HG03460 (cell line): ENCODE results near the gene IL13.
A peak's percentile ranks its signal among the peaks of the same experiment; 100 is the strongest.

Experiments used
- ATAC-seq: cut with Tn5 transposase; IDR thresholded peaks from one replicate; pipeline ENCODE4 v1.9.1; 2021; ENCODE audit not compliant: unreplicated experiment

IL13 gene

GRCh38 chr5:132655821-132656773, 1.9 kb upstream of the IL13 start:
- ATAC-seq = no peak

GRCh38 chr5:132656774-132657355, 1.1 kb upstream of the IL13 start:
- ATAC-seq = no peak

DNA sequence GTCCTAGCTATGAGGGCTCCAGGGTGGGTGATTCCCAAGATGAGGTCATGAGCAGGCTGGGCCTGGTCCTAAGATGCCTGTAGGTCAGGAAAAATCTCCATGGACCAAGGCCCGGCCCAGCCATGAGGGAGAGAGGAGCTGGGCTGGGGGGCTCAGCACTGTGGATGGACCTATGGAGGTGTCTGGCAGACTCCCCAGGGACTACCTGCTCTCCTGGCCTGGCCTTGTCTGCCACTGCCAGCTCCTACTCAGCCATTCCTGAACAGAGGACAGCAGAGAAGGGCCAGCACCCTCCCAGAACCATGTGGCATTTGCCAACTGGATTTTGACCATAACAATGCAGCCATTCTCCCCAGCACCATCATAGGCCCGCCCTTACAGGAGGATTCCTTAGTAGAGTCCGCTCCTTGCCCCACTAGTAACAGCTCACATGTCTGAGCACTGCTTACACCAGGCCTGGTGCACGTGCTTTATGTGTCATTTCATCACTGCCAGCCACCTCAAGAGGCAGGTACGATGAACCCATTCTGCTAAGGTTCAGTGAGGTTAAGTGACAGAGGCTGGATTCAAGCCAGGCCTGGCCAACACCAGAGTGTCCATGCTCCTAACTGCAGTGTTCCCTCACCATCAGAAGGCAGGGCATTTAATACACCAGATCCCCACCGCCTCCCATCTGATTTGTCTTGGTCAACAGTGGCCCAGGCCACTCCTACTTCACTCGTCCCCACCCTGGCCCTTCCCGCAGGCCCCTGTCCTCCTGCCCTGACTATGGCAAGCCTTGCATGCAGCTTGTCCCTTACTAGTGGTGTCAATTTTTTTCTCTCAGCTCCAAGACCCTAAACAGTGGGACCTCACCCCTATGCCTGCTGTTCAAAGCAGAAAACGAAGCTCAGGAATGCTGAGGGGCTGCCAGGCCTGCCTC, 669 bp downstream of the IL13 start:
- ATAC-seq = no peak

GRCh38 chr5:132659598-132660493, 1.9 kb downstream of the IL13 start:
- no peak for ATAC-seq

DNA sequence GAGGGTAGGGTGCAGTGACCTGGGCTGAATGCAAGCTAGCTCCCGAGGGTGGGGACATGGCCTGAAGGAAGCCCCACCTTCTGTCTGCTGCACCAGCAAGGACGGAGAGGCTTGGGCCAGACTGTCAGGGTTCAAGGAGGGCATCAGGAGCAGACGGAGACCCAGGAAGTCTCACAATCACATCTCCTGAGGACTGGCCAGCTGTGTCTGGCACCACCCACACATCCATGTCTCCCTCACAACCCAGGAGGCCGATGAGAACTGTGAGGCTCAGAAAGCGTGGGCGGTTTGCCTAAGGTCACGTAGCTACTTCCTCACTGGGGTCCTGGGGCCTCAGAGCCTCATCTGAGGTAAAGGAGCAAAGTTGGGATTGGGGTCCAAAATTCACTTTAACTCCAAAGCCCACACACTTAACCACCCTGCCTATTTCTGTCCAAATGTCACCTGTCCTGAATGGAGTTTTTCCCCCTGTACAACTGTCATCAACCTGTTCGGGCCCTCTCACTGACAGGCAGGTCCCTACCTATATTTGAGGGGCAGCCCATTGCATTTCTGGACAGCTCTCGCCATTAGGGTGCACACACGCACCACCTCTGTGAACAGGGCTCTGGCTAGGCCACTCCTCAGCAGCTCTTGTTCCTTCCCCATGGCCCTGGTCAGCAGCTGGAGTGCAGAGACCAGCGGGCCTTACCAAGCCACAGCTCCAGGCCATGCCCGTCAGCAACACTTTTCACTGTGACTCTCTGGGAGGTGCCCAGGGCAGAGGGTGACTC, 3.4 kb downstream of the IL13 start:
- ATAC-seq = no peak

DNA sequence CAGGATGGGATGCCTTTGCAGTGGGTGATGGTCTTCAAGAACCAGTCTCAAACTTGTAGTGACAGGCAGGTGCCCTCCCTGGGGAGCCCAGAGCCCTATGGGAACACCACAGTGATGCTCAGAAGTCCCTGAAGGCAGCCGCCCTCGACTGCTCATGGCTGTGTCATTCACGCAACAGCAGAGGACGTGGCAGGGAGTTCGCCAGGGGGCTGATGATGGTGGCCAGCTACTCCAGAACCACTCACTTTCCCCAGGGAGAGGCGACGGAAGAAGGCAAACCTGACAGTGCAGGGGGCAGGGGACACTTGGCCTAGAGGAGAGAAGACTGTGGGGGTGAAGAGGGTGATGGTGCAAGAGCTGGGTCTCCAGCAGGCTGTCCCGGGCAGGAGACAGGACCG, 4.0 kb downstream of the IL13 start:
- no peak for ATAC-seq

DNA sequence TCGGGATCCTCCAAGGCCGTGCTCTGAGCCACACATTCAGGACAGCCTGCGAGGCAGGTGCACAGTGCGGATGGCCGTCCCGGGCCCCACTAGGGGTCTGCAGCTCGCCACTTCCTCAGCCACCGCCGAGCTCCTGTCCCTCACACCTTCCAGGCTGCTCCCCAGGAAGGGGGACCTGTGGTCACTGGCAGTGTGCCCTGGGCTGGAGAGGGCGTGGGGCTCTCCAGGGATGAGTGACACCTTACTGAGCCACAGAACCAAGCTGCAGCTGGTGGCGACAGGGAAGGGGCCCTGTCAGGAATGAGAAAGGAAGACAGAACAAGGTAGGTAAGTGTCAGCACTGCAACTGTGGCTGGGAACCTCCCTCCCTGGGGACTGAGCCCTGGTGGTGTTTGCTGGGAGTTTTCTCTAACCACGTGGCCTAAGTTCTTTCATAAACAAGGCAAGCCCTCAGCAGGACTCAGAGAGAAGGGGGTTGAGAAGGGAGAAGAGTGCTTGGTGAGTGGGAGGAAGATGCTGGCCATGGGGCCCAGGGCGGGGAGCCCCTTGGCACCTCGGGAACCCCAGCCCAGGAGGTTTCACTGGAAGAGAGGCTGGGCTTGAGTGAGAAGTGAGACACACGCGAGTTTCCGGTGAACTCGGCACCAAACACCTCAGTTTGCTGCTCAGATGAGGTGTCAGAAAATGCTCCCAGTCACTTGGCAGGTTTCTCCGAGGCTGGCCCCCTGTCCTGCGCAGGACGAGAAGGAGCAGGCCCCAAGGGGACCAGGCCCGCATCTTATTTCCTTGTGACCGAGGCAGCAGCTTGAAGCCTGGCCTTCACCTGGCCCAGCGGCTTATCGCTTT, 5.2 kb downstream of the IL13 start:
- peak; percentile 52 for ATAC-seq

DNA sequence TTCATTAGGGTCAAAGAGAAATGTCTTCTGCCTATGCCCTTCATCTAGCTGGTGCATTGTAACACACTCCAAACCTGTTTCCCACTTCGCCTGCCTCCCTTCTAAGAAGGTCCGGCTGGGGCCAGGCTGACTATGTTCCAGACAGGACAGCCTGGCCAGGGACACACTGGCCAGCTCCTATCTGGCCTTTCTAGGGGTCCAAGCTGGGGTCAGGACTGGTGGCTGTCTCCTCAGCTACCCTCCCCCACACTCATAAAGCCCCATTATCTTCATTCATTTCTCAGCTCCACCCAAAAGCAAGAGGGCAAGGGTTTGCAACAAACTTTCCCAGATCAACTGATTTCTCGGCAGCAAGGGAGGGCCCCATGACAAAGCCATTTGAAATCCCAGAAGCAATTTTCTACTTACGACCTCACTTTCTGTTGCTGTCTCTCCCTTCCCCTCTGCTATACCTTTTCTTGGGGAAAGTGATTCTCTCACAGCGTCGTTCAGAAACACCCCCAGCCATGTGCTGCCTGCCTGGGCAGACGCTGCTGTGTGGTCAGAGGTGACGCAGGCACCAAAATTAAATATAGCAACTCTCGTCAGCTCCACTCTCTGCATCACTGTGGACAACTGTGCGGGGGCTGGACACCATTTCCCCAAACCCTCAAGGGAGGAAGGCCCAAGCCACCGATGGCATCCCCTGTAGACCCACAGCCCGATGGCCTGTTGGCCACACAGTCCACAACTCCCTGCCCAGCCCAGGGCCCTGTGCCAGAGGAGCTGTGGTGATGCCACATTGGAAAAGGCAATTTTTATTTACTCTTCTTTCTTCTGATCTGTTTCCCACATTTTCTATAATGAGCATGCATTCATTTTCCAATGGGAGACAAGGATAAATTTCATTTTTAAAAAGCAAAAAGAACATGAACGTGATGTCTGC, 6.1 kb downstream of the IL13 start:
- ATAC-seq = peak; percentile 36

DNA sequence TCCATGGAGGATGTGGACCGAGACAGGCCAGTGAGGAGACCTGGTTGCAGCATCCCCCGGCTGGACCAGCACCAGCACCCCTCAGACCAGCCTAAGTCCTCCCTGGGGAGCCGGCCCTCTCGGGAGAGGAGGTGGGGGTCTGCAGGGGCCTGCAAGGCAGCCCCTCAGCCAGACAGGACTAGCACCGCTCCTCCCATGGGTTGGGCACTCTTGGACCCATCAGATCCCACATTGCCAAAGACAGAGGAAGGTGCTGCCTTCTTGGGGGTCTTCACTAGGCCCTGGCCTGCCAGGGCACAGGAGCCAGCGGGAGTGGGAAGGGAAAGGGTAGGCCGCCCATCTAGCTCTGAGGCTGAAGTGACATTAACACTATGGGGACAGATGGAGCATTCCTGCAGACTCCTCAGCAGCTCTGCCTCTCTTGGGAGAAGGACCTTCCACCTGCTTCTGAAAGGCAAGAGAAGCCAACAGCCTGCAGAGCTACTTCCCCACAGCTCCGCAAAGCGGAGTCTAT, 6.8 kb downstream of the IL13 start:
- no peak for ATAC-seq

GRCh38 chr5:132665574-132666080, 7.7 kb downstream of the IL13 start:
- no peak for ATAC-seq

GRCh38 chr5:132666310-132667123, 8.5 kb downstream of the IL13 start:
- ATAC-seq = no peak

DNA sequence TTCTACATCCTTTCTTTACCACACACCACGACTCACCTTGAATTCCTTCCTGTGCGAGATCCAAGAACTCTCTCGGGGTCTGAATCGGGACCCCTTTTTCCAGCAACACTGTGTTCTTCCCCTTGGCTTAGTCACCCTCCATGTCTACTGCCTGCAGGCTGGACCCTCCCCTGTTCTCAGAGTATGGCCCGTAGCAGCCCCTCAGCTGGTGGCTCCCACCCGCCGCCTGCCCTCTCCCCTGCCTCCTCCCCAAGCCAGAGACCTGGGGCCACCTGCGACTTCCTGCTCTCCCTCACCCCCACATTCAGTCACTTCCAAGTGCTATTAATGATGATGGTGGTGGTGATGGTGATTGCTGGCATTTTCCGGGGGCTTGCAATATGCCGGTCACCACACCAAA, 9.3 kb downstream of the IL13 start:
- no peak for ATAC-seq

DNA sequence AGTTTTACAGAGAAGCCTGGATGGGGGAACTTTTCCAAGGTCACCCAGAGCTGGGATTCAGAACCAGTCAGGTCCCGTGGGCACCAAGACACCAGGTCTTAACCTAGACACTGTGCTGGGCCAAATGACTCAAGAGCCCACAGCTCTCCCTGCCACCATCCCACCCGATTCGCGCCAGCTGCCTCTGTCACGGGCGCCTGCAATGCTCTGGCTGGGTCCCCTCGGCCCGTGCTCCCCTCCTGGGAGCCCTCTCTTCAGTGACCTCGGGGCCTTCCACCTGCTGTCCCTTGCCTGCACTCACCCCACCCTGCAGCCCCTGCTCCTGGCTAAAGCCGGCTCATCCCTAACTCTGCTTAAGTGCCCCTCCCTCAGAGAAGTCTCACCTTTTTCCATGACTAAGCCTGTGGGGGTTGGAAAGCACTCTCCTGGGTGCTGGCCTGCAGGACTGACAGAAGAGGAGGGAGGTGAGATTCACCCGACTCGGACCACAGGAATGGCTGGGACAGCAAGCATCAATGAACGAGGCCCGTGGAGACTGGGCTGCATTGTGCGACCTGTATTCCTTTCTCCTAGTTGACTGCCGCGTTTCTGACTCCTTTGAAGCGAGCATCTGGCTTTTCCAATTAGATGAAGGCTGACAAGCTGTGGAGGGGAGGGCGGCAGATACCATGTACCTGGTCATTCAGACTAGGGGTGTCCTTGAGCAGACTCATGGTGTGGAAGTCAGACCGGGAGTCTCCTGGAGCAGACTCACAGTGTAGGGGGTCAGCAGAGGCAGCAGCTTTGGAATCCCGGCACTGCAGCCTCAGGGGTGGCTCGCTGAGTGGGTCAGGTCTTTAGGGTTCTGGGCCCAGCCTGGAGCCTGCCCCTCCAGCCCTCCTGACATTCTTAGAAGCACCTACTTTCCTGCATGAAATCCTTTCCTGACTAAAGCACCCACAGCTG, 10.1 kb downstream of the IL13 start:
- ATAC-seq = no peak

DNA sequence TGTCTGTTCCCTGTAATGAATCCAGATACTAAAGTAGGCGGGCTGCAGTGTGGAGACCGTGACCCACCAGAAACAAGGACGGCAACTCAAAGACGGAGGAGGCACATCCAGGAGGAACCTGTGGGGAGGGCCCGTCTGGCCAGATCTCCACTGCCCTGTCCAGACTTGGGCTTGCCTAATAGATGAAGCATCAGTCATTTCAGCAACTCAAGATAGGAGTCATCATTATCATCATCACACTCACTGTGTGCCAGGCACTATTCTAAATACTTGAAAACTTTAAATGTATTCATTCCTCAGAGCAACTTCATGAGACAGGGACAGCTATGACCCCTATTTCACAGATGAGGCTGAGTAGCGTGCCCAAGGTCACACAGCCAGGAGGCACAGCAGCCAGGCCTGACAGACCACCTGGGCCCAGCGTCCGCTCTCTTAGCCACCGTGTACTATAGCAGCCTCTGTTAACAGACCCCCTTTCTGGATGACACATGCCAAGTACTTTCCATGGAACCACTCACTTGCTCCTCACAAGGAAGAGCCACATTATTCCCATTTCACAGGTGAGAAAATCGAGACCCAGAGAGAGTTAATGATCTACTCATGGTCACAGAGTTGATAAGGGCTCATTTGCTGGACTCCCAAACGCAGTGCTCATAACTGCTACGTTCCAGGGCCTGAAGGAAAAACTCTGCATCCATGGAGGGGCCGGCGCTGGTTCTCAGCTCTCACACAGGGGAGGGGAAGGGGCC, 10.9 kb downstream of the IL13 start:
- no peak for ATAC-seq

DNA sequence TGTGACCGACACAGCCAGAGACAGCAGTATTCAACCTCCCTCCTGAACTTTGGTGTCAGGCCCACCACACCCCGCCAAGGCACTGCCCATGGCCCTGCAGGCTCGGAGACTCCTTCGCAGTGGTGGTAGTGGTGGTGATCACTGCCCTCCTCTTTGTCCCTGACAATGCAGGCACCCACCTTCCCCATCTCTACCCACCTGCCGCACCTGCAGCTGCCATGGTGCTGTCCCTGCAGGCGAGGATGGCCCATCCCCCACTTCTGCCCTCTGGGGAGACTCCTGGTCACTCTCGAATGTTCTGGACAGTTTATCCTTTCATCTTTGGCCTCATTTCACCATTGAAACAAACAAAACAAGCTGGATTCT, 11.5 kb downstream of the IL13 start:
- no peak for ATAC-seq
